CD4-positive, alpha-beta T cell (primary cell): ENCODE measurements around the gene TMEM242. TPM values are rescaled to one million over a fixed set of nuclear protein-coding genes. Genes with fewer than 3 reads are reported as not detected.
A peak's percentile ranks its signal among the peaks of the same experiment; 100 is the strongest.

Experiments used
- ATAC-seq: fragments of 200-7000 bp; cut with Tn5 transposase; one replicate; pipeline ENCODE4 v1.10.0; 2022; ENCODE audit warnings: mild to moderate bottlenecking; ENCODE audit not compliant: poor library complexity
- CTCF ChIA-PET: fragments of 350-600 bp; sonication (Branson Sonifier 250); formaldehyde crosslinking; loops from one replicate; lab custom pipeline; 2021; ENCODE audit warnings: antibody characterized with exemption, inconsistent platforms; lab: Charles Lee
- POLR2A ChIA-PET: fragments of 350-600 bp; sonication (Branson Sonifier 250); formaldehyde crosslinking; loops from one replicate; lab custom pipeline; 2021; ENCODE audit warnings: antibody characterized with exemption, inconsistent platforms; lab: Charles Lee
- DNase-seq, 14 experiments: peaks; one replicate each; pipeline ENCODE4 v3.0.0-alpha.2; 2013 to 2020; ENCODE audit warnings: mixed read lengths in 2 of 14
- H3K27ac ChIP-seq, 2 donors: one replicate each; pipeline versions ENCODE4 v1.5.1 to v1.7.0; 2013; ENCODE audit warnings: low read length in 2 of 2, low read depth in 1 of 2, mild to moderate bottlenecking in 1 of 2
- H3K27me3 ChIP-seq, 2 experiments: 1 replicate in 1 of 2; 2 replicates in 1 of 2; pipeline versions ENCODE4 v1.6.1 to v1.7.0; 2013; ENCODE audit warnings: low read length in 2 of 2, control low read depth in 1 of 2, mild to moderate bottlenecking in 1 of 2, moderate library complexity in 1 of 2; ENCODE audit not compliant: insufficient read depth in 2 of 2, control insufficient read depth in 1 of 2
- H3K36me3 ChIP-seq: one replicate; pipeline ENCODE4 v1.6.1; 2013; ENCODE audit warnings: low read length, control low read depth; ENCODE audit not compliant: insufficient read depth
- H3K4me1 ChIP-seq: one replicate; pipeline ENCODE4 v1.6.1; 2013; ENCODE audit warnings: low read length, control low read depth; ENCODE audit not compliant: insufficient read depth
- H3K4me3 ChIP-seq: one replicate; pipeline ENCODE4 v1.5.1; 2013; ENCODE audit warnings: mild to moderate bottlenecking, low read length, moderate library complexity
- H3K9me3 ChIP-seq, 2 experiments: 1 replicate in 1 of 2; 2 replicates in 1 of 2; pipeline versions ENCODE4 v1.6.1 to v1.7.0; 2013; ENCODE audit warnings: low read length in 2 of 2, mild to moderate bottlenecking in 2 of 2, control low read depth in 1 of 2, moderate library complexity in 1 of 2; ENCODE audit not compliant: control insufficient read depth in 1 of 2, insufficient read depth in 1 of 2
- H3K27ac Mint-ChIP-seq: one replicate; pipeline ENCODE4 v1.8.0; 2020; ENCODE audit warnings: mixed read lengths
- H3K27me3 Mint-ChIP-seq: one replicate; pipeline ENCODE4 v1.8.0; 2021; ENCODE audit warnings: mixed read lengths
- H3K36me3 Mint-ChIP-seq: one replicate; pipeline ENCODE4 v1.8.0; 2021; ENCODE audit warnings: low read depth, mixed read lengths
- H3K4me1 Mint-ChIP-seq: one replicate; pipeline ENCODE4 v1.8.0; 2021; ENCODE audit warnings: low read depth, mixed read lengths
- H3K4me3 Mint-ChIP-seq: one replicate; pipeline ENCODE4 v1.8.0; 2020; ENCODE audit warnings: mild to moderate bottlenecking, mixed read lengths
- H3K9me3 Mint-ChIP-seq: one replicate; pipeline ENCODE4 v1.8.0; 2020; ENCODE audit warnings: mixed read lengths
- CTCF ChIP-seq: fragments of 200-600 bp; IDR thresholded peaks from one replicate; pipeline ENCODE4 v1.8.0; 2022; ENCODE audit warnings: antibody characterized with exemption, mild to moderate bottlenecking
- intact Hi-C, 2 experiments: fragments of 100-400 bp; cut with DNase I in 1 of 2; cut with micrococcal nuclease in 1 of 2; formaldehyde crosslinking; loops; one replicate each; pipeline versions ENCODE4 v1.15.1 to v1.9.0; 2023 to 2025; cut with DNase I, micrococcal nuclease
- total RNA-seq, 174 experiments: library from RNA in 2 of 174; stranded (reverse) in 2 of 174; gene quantifications; one replicate each; pipeline ENCODE4 v1.2.3 and lab custom pipeline; 2021 to 2026

TMEM242 gene
- total RNA-seq, 2 experiments from 2014 or later = 13.6 to 15.6 TPM

GRCh38 chr6:157272866-157273755 lies 50.2 kb downstream of the TMEM242 start:
- no peak for TF ChIP-seq CTCF
- H3K4me1 ChIP-seq = peaks cover 17% of the 10 kb centered on the region
- H3K27me3 ChIP-seq = no peaks in the 10 kb centered on the region
- DNase-seq (peak in 11 of 14 experiments; percentile 14 to 70 (median 34)), ATAC-seq (peak; percentile 56)
- no peaks in the 10 kb centered on the region for H3K27me3 Mint-ChIP-seq
- H3K9me3 ChIP-seq = peaks cover 0 to 7% of the 10 kb centered on the region in 2 experiments
- intact Hi-C loops = loop anchor here (2.0 to 10.0 kb wide), 6 partner anchors 42 to 1951 kb away; partner anchors contain the start of gene ARID1B (in 1 of the 2)
- H3K4me1 Mint-ChIP-seq = peaks cover 13% of the 10 kb centered on the region
- CTCF ChIA-PET = interaction anchor here (3.0 kb wide), 1 partner anchor 37 kb away, joined by 14 read pairs; no protein-coding TSS in a partner anchor
- POLR2A ChIA-PET = interaction anchor here (0.7 to 2.6 kb wide), 8 partner anchors 12 to 492 kb away, joined by 3 to 12 read pairs (median 3); no protein-coding TSS in a partner anchor
- peak overlapping the region; percentile 98 for H3K27ac Mint-ChIP-seq
- H3K36me3 ChIP-seq = no peaks in the 10 kb centered on the region
- no peaks in the 10 kb centered on the region for H3K36me3 Mint-ChIP-seq
- peak overlapping the region; percentile 93 for H3K4me3 Mint-ChIP-seq
- peaks cover 7% of the 10 kb centered on the region for H3K9me3 Mint-ChIP-seq
- peak overlapping the region; percentile 74 for H3K4me3 ChIP-seq
- H3K27ac ChIP-seq = peak overlapping the region in 1 of 2 donors; percentile 9

DNA sequence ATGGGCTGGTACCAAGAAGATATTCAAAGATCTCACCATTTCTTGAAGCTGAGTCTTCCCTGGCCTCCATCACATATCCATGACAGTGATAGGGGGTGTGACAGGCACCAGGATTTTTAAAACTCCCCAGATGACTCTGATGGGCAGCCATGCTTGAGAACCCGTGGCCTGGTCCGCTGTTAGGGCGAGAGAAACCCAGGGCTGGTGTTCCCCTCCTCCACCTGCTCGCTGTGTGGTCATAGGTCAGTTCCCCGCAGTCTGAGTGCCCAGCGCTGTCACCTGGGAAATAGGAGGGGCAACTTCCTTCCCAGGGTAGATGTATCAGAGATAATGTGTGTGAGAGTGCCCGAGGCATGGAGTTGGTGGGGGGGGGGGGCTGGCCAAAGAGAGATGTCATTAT lies 50.9 kb downstream of the TMEM242 start:
- no peak for TF ChIP-seq CTCF
- CTCF ChIA-PET = interaction anchor here (0.8 kb wide), 1 partner anchor 37 kb away, joined by 3 read pairs; no protein-coding TSS in a partner anchor
- no peaks in the 10 kb centered on the region for H3K27me3 Mint-ChIP-seq
- peaks cover 13% of the 10 kb centered on the region for H3K4me1 Mint-ChIP-seq
- H3K4me3 ChIP-seq = no peak overlapping the region
- H3K9me3 ChIP-seq = peaks cover 0 to 7% of the 10 kb centered on the region in 2 experiments
- no peak for DNase-seq
- H3K36me3 ChIP-seq = no peaks in the 10 kb centered on the region
- intact Hi-C loops = loop anchor here (2.0 to 10.0 kb wide), 6 partner anchors 42 to 1950 kb away; partner anchors contain the start of gene ARID1B (in 1 of the 2)
- no peaks in the 10 kb centered on the region for H3K27me3 ChIP-seq
- H3K4me3 Mint-ChIP-seq = peak overlapping the region; percentile 11
- H3K36me3 Mint-ChIP-seq = no peaks in the 10 kb centered on the region
- H3K27ac Mint-ChIP-seq = peak overlapping the region; percentile 33
- no peak for ATAC-seq
- H3K9me3 Mint-ChIP-seq = peaks cover 7% of the 10 kb centered on the region
- POLR2A ChIA-PET = interaction anchor here (1.1 kb wide), 1 partner anchor 50 kb away, joined by 3 read pairs; no protein-coding TSS in a partner anchor
- no peak overlapping the region for H3K27ac ChIP-seq
- peaks cover 17% of the 10 kb centered on the region for H3K4me1 ChIP-seq

DNA sequence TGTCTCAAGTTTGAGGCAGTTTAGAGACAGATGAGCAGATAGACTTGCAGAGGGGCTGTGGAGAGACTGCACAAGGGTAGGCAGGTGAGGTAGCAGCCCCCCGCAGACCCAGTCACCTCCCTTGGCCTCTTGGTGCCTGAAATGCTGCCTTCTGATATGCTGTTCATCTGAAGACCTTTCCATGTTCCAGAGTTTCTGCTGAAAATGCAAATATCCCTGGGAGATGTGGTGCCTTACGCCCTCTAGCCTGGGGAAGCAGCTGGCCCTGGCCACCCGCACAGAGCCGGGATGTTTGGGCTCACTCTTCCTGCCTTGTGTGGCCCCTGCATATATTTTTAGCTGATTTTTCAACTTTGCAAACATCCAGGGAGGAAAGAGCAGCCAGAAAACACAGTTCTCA lies 51.4 kb downstream of the TMEM242 start:
- ChIA-PET CTCF (interaction anchor here (0.8 kb wide), 1 partner anchor 36 kb away, joined by 3 read pairs; no protein-coding TSS in a partner anchor), POLR2A (interaction anchor here (1.1 kb wide), 1 partner anchor 51 kb away, joined by 3 read pairs; no protein-coding TSS in a partner anchor)
- no peak for TF ChIP-seq CTCF
- Histone ChIP-seq H3K4me1 (peaks cover 17% of the 10 kb centered on the region), H3K27ac (no peak overlapping the region), H3K4me3 (no peak overlapping the region), H3K27me3 (no peaks in the 10 kb centered on the region), H3K9me3 (peaks cover 0 to 7% of the 10 kb centered on the region in 2 experiments), H3K36me3 (no peaks in the 10 kb centered on the region)
- ATAC-seq (no peak), DNase-seq (no peak)
- Mint-ChIP-seq H3K27ac (peak overlapping the region; percentile 33), H3K4me3 (no peak overlapping the region), H3K27me3 (no peaks in the 10 kb centered on the region), H3K4me1 (peaks cover 13% of the 10 kb centered on the region), H3K36me3 (no peaks in the 10 kb centered on the region), H3K9me3 (peaks cover 7% of the 10 kb centered on the region)
- intact Hi-C loops = loop anchor here (2.0 to 10.0 kb wide), 7 partner anchors 41 to 1950 kb away; partner anchors contain the start of gene ARID1B (in 1 of the 2)
